Measurements from ENCODE around the gene TTR. TPM values are rescaled to one million over a fixed set of nuclear protein-coding genes. Genes with fewer than 3 reads are reported as not detected.

Gene TTR
- total RNA-seq, result not detected
- long read RNA-seq, result 0 reads

- H3K27me3 ChIP-seq (ENCODE audit: low read depth), result peaks cover 7% of the 10 kb centered on the region
- H3K36me3 ChIP-seq, result no peaks in the 10 kb centered on the region
- intact Hi-C loops (cut with micrococcal nuclease), result no loop called here
- no peak within 1 kb of the TSS for H3K27ac ChIP-seq (replicated peaks)
- no peak for DNase-seq
- TF ChIP-seq, protein P1, sequence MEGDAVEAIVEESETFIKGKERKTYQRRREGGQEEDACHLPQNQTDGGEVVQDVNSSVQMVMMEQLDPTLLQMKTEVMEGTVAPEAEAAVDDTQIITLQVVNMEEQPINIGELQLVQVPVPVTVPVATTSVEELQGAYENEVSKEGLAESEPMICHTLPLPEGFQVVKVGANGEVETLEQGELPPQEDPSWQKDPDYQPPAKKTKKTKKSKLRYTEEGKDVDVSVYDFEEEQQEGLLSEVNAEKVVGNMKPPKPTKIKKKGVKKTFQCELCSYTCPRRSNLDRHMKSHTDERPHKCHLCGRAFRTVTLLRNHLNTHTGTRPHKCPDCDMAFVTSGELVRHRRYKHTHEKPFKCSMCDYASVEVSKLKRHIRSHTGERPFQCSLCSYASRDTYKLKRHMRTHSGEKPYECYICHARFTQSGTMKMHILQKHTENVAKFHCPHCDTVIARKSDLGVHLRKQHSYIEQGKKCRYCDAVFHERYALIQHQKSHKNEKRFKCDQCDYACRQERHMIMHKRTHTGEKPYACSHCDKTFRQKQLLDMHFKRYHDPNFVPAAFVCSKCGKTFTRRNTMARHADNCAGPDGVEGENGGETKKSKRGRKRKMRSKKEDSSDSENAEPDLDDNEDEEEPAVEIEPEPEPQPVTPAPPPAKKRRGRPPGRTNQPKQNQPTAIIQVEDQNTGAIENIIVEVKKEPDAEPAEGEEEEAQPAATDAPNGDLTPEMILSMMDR (IDR thresholded peaks at IDR 0.05; ENCODE audit: borderline replicate concordance), result no peak
- H3K4me3 ChIP-seq, result no peak within 1 kb of the TSS
- H3K4me1 ChIP-seq, result no peaks in the 10 kb centered on the region
- H3K9me3 ChIP-seq (replicated peaks), result no peaks in the 10 kb centered on the region
These were observed at the start of gene TTR for GRCh38 chr18:31591628-31592027. Gene TTR, plus strand, starts transcription at chr18:31591877. Its CDS starts 26 bp downstream, at chr18:31591903.

- intact Hi-C loops (cut with micrococcal nuclease), result no loop called here
- DNase-seq, result no peak
- Histone ChIP-seq H3K36me3 (peaks cover 14% of the 10 kb centered on the region), H3K4me1 (no peaks in the 10 kb centered on the region), H3K4me3 (no peak overlapping the region), H3K27ac (replicated peaks) (no peak overlapping the region), H3K27me3 (ENCODE audit: low read depth) (no peaks in the 10 kb centered on the region), H3K9me3 (replicated peaks) (no peaks in the 10 kb centered on the region)
- TF ChIP-seq, protein P1 (IDR thresholded peaks at IDR 0.05; ENCODE audit: borderline replicate concordance), result no peak
These were observed 45.2 kb upstream of the TTR start for GRCh38 chr18:31546476-31546875.

GRCh38 chr18:31548853-31549252, 42.8 kb upstream of the TTR start:
- Histone ChIP-seq H3K27me3 (ENCODE audit: low read depth) (no peaks in the 10 kb centered on the region), H3K9me3 (replicated peaks) (no peaks in the 10 kb centered on the region), H3K4me3 (no peak overlapping the region), H3K36me3 (no peaks in the 10 kb centered on the region), H3K4me1 (no peaks in the 10 kb centered on the region), H3K27ac (replicated peaks) (no peak overlapping the region)
- TF ChIP-seq, protein P1 (IDR thresholded peaks at IDR 0.05; ENCODE audit: borderline replicate concordance), result no peak
- no peak for DNase-seq
- intact Hi-C loops (cut with micrococcal nuclease), result no loop called here

- Histone ChIP-seq H3K4me3 (no peak overlapping the region), H3K36me3 (no peaks in the 10 kb centered on the region), H3K9me3 (replicated peaks) (no peaks in the 10 kb centered on the region), H3K4me1 (no peaks in the 10 kb centered on the region), H3K27me3 (ENCODE audit: low read depth) (peaks cover 3% of the 10 kb centered on the region), H3K27ac (replicated peaks) (no peak overlapping the region)
- intact Hi-C loops (cut with micrococcal nuclease), result no loop called here
- DNase-seq, result no peak
- TF ChIP-seq, protein P1 (IDR thresholded peaks at IDR 0.05; ENCODE audit: borderline replicate concordance), result no peak
These were observed 42.3 kb upstream of the TTR start for GRCh38 chr18:31549416-31549815.

- intact Hi-C loops (cut with micrococcal nuclease), result loop anchor here (10.0 kb wide), 1 partner anchor 273 kb away; no protein-coding TSS in a partner anchor
- no peaks in the 10 kb centered on the region for H3K9me3 ChIP-seq (replicated peaks)
- H3K27me3 ChIP-seq (ENCODE audit: low read depth), result peaks cover 12% of the 10 kb centered on the region
- H3K4me1 ChIP-seq, result no peaks in the 10 kb centered on the region
- no peak overlapping the region for H3K27ac ChIP-seq (replicated peaks)
- TF ChIP-seq, protein P1 (IDR thresholded peaks at IDR 0.05; ENCODE audit: borderline replicate concordance), result no peak
- DNase-seq, result no peak
- no peak overlapping the region for H3K4me3 ChIP-seq
- no peaks in the 10 kb centered on the region for H3K36me3 ChIP-seq
These were observed 39.8 kb upstream of the TTR start for GRCh38 chr18:31551883-31552282.

All from left ventricle myocardium inferior (tissue), 1 donor.